ENCODE measurements around the gene UQCRQ. TPM values are rescaled to one million over a fixed set of nuclear protein-coding genes. Genes with fewer than 3 reads are reported as not detected.
A peak's percentile ranks its signal among the peaks of the same experiment; 100 is the strongest.

UQCRQ gene
- total RNA-seq, 2 donors from 2014 or later, result 189 TPM

DNA sequence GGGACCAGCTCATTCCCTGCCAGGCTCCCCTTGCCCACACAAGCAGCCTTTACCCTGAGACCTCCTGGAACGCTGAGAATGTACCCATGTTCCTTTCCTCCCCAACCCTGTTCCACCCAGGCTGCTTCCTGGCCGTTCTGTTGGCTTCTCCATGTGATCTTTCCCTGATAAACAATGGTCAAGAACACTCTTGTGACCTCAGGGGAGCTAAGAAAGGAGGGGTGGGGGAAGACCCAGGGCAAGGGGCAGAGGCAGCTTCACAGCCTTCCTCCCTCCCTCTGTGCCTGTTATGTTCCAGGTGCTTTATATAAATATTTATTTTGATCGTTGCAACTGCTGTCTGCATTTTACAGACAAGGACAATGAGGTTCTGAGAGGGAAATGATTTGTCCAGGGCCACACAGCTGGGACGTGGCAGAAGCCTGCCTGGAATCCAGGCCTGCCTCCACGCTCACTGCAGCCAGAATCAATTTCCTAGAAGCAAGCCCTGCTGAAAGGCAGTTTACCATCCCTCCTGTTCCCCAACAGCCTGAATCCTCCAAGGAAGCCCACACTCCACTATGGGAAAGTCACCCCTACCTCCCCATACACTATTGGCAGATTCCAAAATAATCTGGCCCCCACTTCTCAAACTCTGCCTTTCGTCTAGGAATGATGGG, 39.9 kb upstream of the UQCRQ start:
- H3K27me3 Mint-ChIP-seq (ENCODE audit: low read depth), result peaks cover 73% of the 10 kb centered on the region
- no peaks in the 10 kb centered on the region for H3K9me3 Mint-ChIP-seq
- peak overlapping the region; percentile 59 to 68 for H3K4me3 Mint-ChIP-seq
- no peak overlapping the region for H3K27ac Mint-ChIP-seq
- ATAC-seq (replicated peaks in 1 of 2) (no peak), DNase-seq (no peak)
- peaks cover 9% of the 10 kb centered on the region for H3K4me1 Mint-ChIP-seq (ENCODE audit: low read depth)
- H3K36me3 Mint-ChIP-seq (ENCODE audit: insufficient read depth in 2 of 2), result no peaks in the 10 kb centered on the region

DNA sequence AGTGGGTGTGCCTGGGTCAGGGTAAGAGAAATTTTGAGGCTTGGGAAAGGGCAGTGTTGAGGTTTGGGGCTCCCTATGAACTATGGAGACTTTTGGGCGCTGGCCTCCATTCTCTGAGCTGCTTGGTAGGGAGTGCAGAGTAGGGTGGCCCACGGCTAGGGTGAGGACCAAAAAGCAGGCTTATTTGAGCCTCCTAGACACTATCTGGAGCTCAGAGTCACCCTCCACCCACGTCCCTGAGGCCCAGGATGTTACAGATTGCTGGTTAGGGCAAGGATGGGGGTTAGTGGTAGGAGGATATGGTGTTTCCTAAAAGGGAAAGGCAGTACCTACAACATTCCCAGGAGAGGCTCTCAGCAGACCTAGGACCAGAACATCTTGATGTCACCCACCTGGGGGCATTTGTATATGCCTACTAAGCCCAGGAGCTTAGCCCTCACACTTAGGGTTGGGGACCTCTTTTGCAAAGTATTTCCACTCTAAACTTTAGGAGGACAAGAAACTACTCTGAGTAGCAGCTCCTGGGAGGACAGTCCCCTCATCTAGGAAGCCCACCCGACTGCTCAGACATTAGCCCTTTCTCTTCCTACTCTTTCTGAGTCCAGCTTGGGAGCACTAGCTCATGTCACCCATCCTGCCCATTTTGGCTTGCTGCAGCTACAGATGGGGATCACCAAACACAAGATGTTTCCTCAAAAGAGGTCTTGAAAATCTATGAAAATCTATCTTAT, 38.3 kb upstream of the UQCRQ start:
- Mint-ChIP-seq H3K4me1 (ENCODE audit: low read depth) (peaks cover 9% of the 10 kb centered on the region), H3K9me3 (no peaks in the 10 kb centered on the region), H3K4me3 (no peak overlapping the region), H3K27ac (no peak overlapping the region), H3K36me3 (ENCODE audit: insufficient read depth in 2 of 2) (no peaks in the 10 kb centered on the region), H3K27me3 (ENCODE audit: low read depth) (peaks cover 75% of the 10 kb centered on the region)
- ATAC-seq (replicated peaks in 1 of 2) (no peak), DNase-seq (no peak)

DNA sequence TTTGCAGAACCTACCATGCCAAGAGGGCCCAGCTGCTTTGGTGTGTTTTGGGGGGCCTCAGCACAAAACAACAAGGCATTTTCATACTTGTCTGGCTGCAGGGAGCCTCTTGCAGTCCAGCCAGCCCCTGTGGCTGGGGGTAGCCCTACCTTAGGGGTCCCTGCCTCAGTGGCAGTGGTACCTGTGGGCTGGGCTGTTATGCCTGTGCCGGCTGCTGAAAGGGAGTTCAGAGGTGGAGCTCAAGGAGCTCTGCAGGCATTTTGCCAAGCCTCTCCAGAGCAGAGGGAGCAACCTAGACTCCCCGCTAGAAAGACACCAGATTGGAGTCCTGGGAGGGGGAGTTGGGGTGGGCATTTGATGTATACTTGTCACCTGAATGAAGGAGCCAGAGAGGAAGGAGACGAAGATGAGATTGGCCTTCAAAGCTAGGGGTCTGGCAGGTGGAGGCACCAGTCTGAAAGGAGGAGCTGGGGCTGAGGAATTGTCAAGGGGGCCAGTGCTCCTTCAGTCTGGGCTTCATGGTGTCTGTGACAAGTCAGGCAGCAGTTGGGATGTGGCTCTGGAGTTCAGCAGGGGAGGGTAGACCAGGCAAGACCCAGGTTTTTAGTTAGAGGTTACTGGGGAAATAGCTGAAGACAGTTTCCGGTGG, 37.5 kb upstream of the UQCRQ start:
- Mint-ChIP-seq H3K4me1 (ENCODE audit: low read depth) (peaks cover 9% of the 10 kb centered on the region), H3K27ac (no peak overlapping the region), H3K9me3 (no peaks in the 10 kb centered on the region), H3K27me3 (ENCODE audit: low read depth) (peaks cover 74% of the 10 kb centered on the region), H3K4me3 (peak overlapping the region; percentile 88 to 92), H3K36me3 (ENCODE audit: insufficient read depth in 2 of 2) (no peaks in the 10 kb centered on the region)
- no peak for ATAC-seq (replicated peaks in 1 of 2)
- DNase-seq, result no peak

DNA sequence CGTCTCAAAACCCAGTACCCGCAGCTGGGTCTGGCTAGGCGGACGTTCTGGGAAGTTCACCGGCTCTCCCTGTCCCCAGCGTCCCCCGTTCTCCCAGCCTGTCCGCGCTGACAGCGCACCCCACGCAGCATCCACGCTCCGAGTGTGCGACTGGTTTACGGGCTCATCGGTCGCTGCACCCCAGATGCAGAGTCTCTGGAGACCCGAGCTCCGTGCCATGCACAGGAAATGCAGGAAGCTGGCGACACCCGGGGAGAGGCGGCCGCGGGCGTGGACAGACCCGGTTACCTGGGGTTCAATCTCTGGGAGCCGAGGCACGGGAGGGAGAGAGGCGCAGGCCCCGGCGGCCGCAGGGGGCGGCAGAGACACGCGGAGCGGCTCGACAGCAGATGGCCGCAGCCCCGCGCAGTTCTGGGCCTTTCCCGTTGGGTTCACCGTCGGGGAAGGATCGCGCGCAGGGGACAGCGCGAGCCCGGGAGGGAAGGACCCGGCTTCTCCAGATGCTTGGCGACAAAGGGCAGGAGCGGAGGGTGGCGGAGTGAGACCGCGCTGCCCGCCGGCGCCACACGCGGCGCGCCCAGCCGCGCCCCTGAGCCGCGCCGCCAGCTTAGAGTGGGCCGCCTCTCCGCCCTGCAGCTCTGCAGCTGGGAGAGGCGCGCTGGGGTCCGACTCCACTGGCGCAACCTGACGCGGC, 36.6 kb upstream of the UQCRQ start:
- DNase-seq (peak; percentile 83 to 85), ATAC-seq (replicated peaks in 1 of 2) (peak; percentile 87 to 89)
- Mint-ChIP-seq H3K4me3 (peak overlapping the region; percentile 88 to 92), H3K27ac (no peak overlapping the region), H3K9me3 (no peaks in the 10 kb centered on the region), H3K27me3 (ENCODE audit: low read depth) (peaks cover 67% of the 10 kb centered on the region), H3K36me3 (ENCODE audit: insufficient read depth in 2 of 2) (no peaks in the 10 kb centered on the region), H3K4me1 (ENCODE audit: low read depth) (peaks cover 9% of the 10 kb centered on the region)

DNA sequence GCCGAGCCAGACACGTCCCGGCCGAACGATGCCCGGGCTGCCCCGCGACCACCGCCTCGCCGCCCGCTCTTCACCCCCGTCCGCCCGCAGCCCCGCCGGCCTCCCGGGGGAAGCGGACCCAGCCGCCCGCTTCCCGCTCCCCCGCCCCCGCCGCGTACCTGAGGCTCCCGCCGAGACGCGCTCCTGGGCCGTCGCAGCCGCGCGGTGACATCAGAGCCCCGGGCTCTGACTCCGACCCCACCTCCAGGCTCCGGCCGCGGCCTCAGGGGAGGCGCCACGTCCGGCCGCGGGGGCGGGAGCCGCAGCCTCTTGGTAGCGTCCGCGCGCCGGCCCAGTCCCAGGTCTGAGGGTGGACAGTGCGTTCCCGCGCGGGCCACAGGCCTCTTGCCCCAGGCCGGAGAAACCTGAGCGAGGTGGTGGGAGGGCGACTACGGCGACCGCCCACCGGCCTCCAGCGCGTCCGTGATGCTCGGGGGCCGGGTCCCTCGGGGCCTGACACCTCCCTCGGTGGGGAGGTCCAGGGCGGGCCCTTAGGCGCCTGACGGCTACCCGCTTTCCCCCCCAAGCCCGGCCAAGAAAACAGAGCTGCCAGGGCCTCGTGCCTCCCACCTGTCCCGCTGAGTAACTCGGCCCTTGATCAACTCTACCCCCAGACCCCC, 35.9 kb upstream of the UQCRQ start, which contains the start of gene SHROOM1:
Gene SHROOM1, minus strand, starts transcription at position 212 of the 659 bp plus-strand sequence. CDS start 4,507 bp downstream, outside the sequence.
- peak within 1 kb of the TSS; percentile 88 to 92 for H3K4me3 Mint-ChIP-seq
- peaks cover 9% of the 10 kb centered on the region for H3K4me1 Mint-ChIP-seq (ENCODE audit: low read depth)
- ATAC-seq (replicated peaks in 1 of 2), result peak; percentile 52 to 70

DNA sequence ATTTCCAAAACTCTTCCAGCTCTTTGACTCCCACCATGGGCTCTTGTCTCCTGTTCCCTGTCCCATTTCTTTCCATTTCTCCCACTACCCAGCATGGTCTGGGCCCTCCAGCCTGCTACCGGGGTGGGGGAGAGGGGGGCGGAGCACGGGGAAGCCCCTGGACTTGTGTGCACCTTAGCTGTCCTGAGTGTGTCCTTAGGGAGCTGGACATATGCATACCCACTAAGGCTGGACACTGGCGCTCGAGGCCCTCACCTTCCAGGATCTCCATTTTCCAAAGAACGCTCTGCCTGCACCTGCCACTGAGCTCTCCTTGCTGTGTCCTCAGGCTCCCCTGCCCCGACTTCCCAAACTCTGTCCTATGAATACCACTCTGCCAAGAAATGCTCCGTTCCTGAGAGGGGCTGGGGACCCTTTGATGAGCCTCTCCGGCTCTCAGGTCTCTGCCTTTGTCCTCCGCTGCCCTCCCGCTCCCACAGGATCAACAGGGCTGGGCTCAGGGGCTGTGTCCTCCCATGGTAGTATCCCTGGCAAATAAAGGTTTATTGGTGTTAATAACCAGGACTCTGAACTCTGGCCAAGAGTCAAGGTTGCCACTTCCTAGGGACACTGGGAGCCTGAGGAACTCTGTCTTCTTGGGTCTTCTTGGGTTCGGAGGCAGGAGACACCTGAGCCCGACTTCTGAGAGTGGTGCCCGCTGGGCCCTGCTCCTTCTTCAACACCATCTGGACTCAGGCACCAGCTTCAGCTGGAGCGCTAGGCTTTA, 35.2 kb upstream of the UQCRQ start:
- no peak for ATAC-seq (replicated peaks in 1 of 2)
- Mint-ChIP-seq H3K9me3 (no peaks in the 10 kb centered on the region), H3K27ac (no peak overlapping the region)

More for the DNA sequence above, 35.9 kb upstream of the UQCRQ start, which contains the start of gene SHROOM1:
- peaks cover 63% of the 10 kb centered on the region for H3K27me3 Mint-ChIP-seq (ENCODE audit: low read depth)
- peak; percentile 51 to 55 for DNase-seq
- no peaks in the 10 kb centered on the region for H3K9me3 Mint-ChIP-seq
- H3K36me3 Mint-ChIP-seq (ENCODE audit: insufficient read depth in 2 of 2), result no peaks in the 10 kb centered on the region
- H3K27ac Mint-ChIP-seq, result no peak within 1 kb of the TSS

DNA sequence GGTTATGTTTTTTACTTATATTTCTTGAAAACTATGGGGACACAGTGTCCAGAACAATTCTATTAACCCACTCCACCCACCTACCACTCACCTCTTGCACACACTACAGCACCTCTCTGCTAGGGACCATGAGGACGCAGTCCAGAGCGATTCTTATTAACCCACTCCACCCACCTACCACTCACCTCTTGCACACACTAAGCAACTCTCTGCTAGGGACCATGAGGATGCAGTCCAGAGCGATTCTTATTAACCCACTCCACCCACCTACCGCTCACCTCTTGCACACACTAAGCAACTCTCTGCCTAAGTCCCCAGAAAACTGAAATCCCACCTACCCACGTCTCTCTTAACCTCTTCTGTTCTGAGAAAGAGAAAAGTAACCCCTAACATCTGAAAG, 33.8 kb upstream of the UQCRQ start:
- H3K27ac Mint-ChIP-seq, result no peak overlapping the region

More for the DNA sequence above, 35.2 kb upstream of the UQCRQ start:
- Mint-ChIP-seq H3K4me3 (peak overlapping the region; percentile 81 to 88), H3K4me1 (ENCODE audit: low read depth) (peaks cover 9% of the 10 kb centered on the region), H3K27me3 (ENCODE audit: low read depth) (peaks cover 58% of the 10 kb centered on the region), H3K36me3 (ENCODE audit: insufficient read depth in 2 of 2) (no peaks in the 10 kb centered on the region)
- no peak for DNase-seq

DNA sequence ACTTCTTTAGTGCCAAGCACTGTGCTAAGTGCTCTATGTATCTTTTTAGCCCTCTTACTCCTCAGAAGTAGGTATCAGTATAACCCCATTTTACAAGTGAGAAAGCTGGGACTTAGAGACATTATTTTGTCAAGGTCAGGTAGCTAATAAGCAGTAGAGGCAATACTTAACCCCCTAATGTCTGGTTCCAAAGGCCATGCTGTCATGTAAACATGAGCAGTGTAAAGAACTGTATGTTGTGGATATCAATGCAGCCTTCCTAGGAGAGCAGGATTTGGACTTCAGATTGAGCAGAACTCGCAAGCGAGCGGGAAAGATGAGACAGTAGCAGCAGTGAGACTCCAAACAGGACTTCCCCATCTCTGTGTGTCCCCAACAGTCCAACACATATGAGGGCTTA, 32.4 kb upstream of the UQCRQ start:
- H3K9me3 Mint-ChIP-seq, result no peaks in the 10 kb centered on the region
- no peaks in the 10 kb centered on the region for H3K36me3 Mint-ChIP-seq (ENCODE audit: insufficient read depth in 2 of 2)
- DNase-seq (no peak), ATAC-seq (replicated peaks in 1 of 2) (no peak)
- no peak overlapping the region for H3K4me3 Mint-ChIP-seq
- peaks cover 31% of the 10 kb centered on the region for H3K27me3 Mint-ChIP-seq (ENCODE audit: low read depth)
- peaks cover 12% of the 10 kb centered on the region for H3K4me1 Mint-ChIP-seq (ENCODE audit: low read depth)
- no peak overlapping the region for H3K27ac Mint-ChIP-seq

More for the DNA sequence above, 33.8 kb upstream of the UQCRQ start:
- Mint-ChIP-seq H3K36me3 (ENCODE audit: insufficient read depth in 2 of 2) (no peaks in the 10 kb centered on the region), H3K27me3 (ENCODE audit: low read depth) (peaks cover 45% of the 10 kb centered on the region), H3K4me3 (no peak overlapping the region), H3K4me1 (ENCODE audit: low read depth) (peaks cover 9% of the 10 kb centered on the region), H3K9me3 (no peaks in the 10 kb centered on the region)
- DNase-seq (no peak), ATAC-seq (replicated peaks in 1 of 2) (no peak)

DNA sequence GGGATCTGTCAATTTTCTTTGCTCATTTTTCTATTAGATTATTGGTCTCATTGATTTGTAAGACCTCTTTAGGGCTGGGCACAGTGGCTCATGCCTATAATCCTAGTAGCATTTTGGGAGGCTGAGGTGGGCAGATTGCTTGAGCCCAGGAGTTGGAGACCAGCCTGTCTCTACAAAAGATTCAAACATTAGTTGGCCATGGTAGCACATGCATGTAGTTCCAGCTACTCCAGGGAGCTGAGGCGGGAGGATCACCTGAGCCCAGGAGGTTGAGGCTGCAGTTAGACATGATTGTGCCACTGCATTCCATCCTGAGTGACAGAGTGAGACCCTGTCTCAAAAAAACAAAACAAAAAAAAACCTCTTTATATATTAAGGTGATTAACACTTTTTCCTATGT, 29.6 kb upstream of the UQCRQ start:
- Mint-ChIP-seq H3K36me3 (ENCODE audit: insufficient read depth in 2 of 2) (no peaks in the 10 kb centered on the region), H3K27ac (no peak overlapping the region), H3K4me1 (ENCODE audit: low read depth) (peaks cover 4% of the 10 kb centered on the region), H3K9me3 (no peaks in the 10 kb centered on the region), H3K27me3 (ENCODE audit: low read depth) (peaks cover 16% of the 10 kb centered on the region), H3K4me3 (no peak overlapping the region)
- ATAC-seq (replicated peaks in 1 of 2), result no peak
- DNase-seq, result no peak

DNA sequence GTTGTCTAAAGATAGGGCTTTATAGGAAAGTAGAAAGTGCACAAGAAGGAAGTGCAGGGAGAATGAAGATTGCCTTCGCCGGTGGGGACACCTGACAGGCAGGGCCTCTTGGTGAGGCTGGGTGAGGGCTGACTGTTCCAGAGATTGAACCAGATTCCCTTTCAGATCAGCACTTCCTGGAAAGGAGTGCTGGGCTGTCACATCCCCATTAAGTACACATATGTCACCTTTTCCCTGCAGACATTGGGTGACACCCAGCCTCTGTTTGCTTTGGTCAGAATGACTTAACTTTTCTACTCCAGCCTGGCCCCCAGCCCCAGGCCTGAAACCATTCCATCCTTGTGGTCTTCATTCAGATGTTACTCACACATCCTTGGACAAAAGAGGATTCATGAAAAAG, 28.6 kb upstream of the UQCRQ start:
- Mint-ChIP-seq H3K27ac (no peak overlapping the region), H3K27me3 (ENCODE audit: low read depth) (peaks cover 11% of the 10 kb centered on the region), H3K9me3 (no peaks in the 10 kb centered on the region), H3K36me3 (ENCODE audit: insufficient read depth in 2 of 2) (no peaks in the 10 kb centered on the region), H3K4me1 (ENCODE audit: low read depth) (peaks cover 4% of the 10 kb centered on the region), H3K4me3 (no peak overlapping the region)
- DNase-seq (no peak), ATAC-seq (replicated peaks in 1 of 2) (no peak)

DNA sequence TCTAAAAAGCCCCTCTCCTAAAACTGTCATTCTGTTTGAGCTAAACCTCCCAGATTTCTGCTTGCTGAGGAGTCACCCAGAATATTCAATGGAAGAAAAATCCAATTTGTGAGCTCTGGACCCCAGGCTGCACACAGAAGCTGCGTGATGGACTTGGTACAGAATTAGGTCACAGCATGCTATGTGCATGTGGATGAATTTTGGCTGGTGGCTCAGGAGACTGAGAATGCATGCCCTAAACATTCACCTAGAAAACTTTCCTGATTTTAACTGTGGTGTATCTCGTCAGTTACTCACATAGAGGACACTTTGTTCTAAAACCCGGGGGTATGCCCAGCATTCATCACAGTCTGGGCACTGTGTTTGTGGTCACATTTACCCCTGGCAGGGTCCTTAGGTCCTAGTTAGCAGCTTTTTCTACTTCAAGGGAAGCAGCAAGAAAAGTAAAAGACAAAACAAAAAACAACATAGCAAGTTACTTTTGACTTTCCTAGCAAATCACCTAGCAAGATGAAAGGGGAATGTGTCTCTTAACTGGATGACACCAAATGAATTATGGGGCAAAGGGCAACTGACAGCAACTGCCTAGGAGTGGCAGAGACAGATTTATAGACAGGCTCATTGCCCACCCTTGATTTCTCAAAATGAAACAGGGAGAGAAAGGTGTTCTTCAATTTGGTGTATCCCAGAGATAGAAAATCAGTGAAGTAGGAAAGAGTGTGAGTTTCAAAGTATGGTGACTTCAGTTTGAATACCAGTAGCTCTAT, 27.7 kb upstream of the UQCRQ start:
- Mint-ChIP-seq H3K27ac (no peak overlapping the region), H3K36me3 (ENCODE audit: insufficient read depth in 2 of 2) (no peaks in the 10 kb centered on the region), H3K4me3 (no peak overlapping the region), H3K9me3 (no peaks in the 10 kb centered on the region), H3K4me1 (ENCODE audit: low read depth) (peaks cover 4% of the 10 kb centered on the region), H3K27me3 (ENCODE audit: low read depth) (peaks cover 5% of the 10 kb centered on the region)
- DNase-seq (no peak), ATAC-seq (replicated peaks in 1 of 2) (no peak)

Data from activated T-cell treated with anti-CD3 and anti-CD28 coated beads, Interleukin-2, amount 50 U/mL, for 72 hours (primary cell).